A549 (cell line): Measurements from ENCODE around the gene SLC12A7.

Source experiments
- CBX8 ChIP-seq: fragments of 200-600 bp; sonication (generic); IDR thresholded peaks from 2 replicates; pipeline ENCODE4 v1.6.1; 2016
- CEBPB ChIP-seq, 2 experiments: fragments of >200 bp in 1 of 2; sonication (Bioruptor Twin) in 1 of 2; formaldehyde crosslinking in 1 of 2; IDR thresholded peaks; 2 replicates each; pipeline ENCODE4 v1.6.1; 2012 to 2016
- CTCF ChIP-seq: fragments of >200 bp; sonication (Bioruptor Twin); formaldehyde crosslinking; IDR thresholded peaks from 3 replicates; pipeline ENCODE4 v1.5.1; 2016
- ESRRA ChIP-seq: fragments of 150-350 bp; IDR thresholded peaks from 2 replicates; pipeline ENCODE4 v1.6.1; 2014; ENCODE audit warnings: mild to moderate bottlenecking, low read length, borderline replicate concordance
- HDAC2 ChIP-seq: fragments of 200-600 bp; sonication (generic); IDR thresholded peaks from 2 replicates; pipeline ENCODE4 v1.6.1; 2016
- JUN ChIP-seq, 2 experiments: fragments of >200 bp; sonication (Bioruptor Twin); formaldehyde crosslinking; IDR thresholded peaks; 2 replicates in 1 of 2; 3 replicates in 1 of 2; pipeline ENCODE4 v1.6.1; 2016 to 2017
- KDM5A ChIP-seq: fragments of 200-600 bp; sonication (generic); IDR thresholded peaks from 2 replicates; pipeline ENCODE4 v1.6.1; 2016; ENCODE audit warnings: antibody characterized with exemption, mild to moderate bottlenecking
- MAX ChIP-seq: IDR thresholded peaks from 2 replicates; pipeline ENCODE4 v1.6.1; 2012
- MAZ ChIP-seq: fragments of 150-350 bp; IDR thresholded peaks from 2 replicates; pipeline ENCODE4 v1.6.1; 2014; ENCODE audit warnings: antibody characterized with exemption, low read depth, low read length, borderline replicate concordance
- POLR2A ChIP-seq: IDR thresholded peaks from 2 replicates; pipeline ENCODE4 v1.6.1; 2012; ENCODE audit warnings: mild to moderate bottlenecking, low read length
- REST ChIP-seq: fragments of 200-600 bp; sonication (generic); IDR thresholded peaks from 2 replicates; pipeline ENCODE4 v1.6.1; 2016; ENCODE audit warnings: antibody characterized with exemption, mild to moderate bottlenecking, moderate library complexity
- RNF2 ChIP-seq: fragments of 200-600 bp; sonication (generic); IDR thresholded peaks from 2 replicates; pipeline ENCODE4 v1.6.1; 2016; ENCODE audit warnings: low read depth, mild to moderate bottlenecking, antibody characterized with exemption, moderate library complexity, borderline replicate concordance
- TP53 ChIP-seq: fragments of 250-450 bp; sonication (Bioruptor Pico); IDR thresholded peaks from 2 replicates; pipeline ENCODE4 v1.5.0; 2021; ENCODE audit warnings: mild to moderate bottlenecking, moderate library complexity
- ZFP36 ChIP-seq: fragments of 450-650 bp; IDR thresholded peaks from 2 replicates; pipeline ENCODE4 v1.6.1; 2014; ENCODE audit warnings: borderline replicate concordance; ENCODE audit not compliant: partially characterized antibody

- TF ChIP-seq CTCF (no peak), JUN (IDR thresholded peaks at IDR 0.05) (no peak), ZFP36 (no peak), KDM5A (no peak), MAX (no peak), CEBPB (IDR thresholded peaks at IDR 0.05) (no peak), TP53 (CRISPR knock-in tag) (no peak), CBX8 (no peak), REST (no peak), MAZ (no peak), POLR2A (no peak), ESRRA (no peak), HDAC2 (no peak), RNF2 (no peak)
Measured at GRCh38 chr5:1125030-1125357, 13.1 kb upstream of the SLC12A7 start.
